ENCODE results near the gene PCBP3.

PCBP3 gene

DNA sequence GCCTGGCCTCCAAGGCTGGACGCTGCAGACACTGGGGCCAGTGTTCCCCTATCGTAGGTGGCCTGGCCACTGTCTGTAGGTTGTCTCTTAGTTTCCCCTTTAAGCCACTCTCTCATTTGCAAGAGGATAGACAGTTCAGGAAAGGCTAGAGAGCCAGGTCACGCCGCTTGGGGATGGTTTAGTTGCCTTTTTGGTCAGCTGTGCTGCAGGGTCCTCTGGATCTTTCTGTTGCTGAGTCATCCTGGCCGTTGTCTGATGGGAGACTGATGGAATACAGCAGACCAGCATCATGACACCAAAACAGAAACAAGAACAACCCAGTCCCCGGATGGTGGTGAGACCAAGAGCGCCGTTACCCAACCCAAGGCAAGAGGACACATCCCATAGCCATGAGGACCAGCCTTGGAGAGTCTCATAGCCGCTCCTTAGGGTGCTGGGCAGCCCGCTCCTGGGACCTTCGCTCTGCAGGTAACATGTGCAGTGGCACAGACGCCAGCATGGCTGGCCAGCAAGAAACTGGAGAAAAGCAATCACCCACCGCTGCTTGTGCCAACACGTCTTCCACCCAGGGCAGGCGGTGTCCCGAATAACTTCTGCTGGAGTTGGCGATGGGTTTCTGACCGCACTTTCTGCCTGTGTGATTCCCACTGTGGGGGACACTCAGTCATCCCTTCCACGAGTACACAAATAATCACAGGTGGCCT lies 258.9 kb downstream of the PCBP3 start:
- no peak for TF ChIP-seq ZFX (IDR thresholded peaks at IDR 0.05)
- TF ChIP-seq, protein P1, sequence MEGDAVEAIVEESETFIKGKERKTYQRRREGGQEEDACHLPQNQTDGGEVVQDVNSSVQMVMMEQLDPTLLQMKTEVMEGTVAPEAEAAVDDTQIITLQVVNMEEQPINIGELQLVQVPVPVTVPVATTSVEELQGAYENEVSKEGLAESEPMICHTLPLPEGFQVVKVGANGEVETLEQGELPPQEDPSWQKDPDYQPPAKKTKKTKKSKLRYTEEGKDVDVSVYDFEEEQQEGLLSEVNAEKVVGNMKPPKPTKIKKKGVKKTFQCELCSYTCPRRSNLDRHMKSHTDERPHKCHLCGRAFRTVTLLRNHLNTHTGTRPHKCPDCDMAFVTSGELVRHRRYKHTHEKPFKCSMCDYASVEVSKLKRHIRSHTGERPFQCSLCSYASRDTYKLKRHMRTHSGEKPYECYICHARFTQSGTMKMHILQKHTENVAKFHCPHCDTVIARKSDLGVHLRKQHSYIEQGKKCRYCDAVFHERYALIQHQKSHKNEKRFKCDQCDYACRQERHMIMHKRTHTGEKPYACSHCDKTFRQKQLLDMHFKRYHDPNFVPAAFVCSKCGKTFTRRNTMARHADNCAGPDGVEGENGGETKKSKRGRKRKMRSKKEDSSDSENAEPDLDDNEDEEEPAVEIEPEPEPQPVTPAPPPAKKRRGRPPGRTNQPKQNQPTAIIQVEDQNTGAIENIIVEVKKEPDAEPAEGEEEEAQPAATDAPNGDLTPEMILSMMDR (conservative IDR thresholded peaks at IDR 0.05): no peak
- H3K27ac ChIP-seq: no peak overlapping the region

DNA sequence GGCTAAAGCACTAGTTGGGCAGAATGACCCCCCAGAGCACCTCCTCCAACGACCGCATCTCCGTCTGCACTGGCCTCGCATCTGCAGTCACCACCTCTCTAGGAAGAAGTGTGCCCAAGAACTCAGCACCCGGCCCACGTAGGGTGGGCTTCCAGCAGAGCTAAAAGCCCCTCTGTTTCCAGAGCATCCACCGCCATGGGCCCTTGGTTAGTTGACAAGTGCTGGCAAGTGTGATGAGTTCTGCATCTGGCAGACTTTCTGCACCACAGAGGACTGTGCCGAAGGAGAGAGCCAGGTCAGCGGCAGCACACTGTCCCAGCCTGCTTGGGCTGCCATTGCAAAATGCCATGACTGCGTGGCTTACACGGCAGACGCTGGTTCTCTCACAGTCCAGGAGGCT lies 261.7 kb downstream of the PCBP3 start:
- H3K27ac ChIP-seq: no peak overlapping the region
- no peak for TF ChIP-seq ZFX (IDR thresholded peaks at IDR 0.05)
- TF ChIP-seq, protein P1 (conservative IDR thresholded peaks at IDR 0.05): no peak

DNA sequence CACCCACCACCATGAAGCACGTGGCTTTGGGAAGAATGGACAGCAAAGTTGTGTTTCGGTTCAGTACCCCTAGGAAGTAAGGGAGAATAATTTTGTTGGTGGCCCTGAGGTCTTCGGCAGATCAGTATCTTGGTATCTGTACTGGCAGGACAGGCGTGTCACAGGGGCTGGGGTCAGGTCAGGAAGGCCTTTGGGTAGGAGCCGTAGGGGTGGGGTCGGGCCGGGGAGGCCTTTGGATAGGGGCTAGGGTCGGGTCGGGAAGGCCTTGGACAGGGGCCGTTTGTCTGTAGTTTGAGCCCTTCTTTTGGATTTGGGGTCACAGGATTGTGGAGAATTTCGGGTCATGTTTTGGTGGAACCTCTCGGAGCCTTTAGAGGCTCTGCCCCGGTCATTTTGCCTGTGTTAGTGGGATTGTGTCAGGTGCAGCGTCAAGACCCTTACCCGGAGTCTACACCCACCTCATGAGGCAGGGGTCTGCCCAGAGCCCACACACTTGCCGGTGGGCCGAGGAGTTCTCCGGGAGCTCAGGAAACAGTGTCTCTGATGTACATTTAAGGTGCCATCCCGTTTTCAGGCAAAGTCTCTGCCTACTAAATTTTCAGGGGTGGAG lies 262.8 kb downstream of the PCBP3 start:
- H3K27ac ChIP-seq: no peak overlapping the region
- no peak for TF ChIP-seq ZFX (IDR thresholded peaks at IDR 0.05)
- TF ChIP-seq, protein P1 (conservative IDR thresholded peaks at IDR 0.05): no peak

DNA sequence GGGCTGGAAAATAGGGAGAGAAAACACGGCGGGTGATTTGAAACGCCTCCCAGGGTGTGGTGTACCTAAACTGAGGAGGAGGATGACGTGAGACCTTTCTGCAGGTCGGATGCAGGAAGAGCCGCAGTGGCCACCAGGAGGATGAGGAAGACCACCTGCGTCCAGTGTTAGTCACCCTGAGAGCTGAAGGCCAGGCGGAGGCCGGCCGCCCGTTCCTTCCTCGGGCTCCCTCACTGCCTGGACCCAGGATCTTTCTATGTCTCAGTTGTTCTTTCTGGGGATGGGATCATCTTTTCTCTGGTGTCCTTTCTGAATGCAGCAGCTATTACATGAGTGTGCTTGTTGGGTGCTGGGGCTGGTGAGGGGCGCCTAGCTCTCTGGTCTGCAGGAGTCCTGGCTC lies 263.3 kb downstream of the PCBP3 start:
- no peak overlapping the region for H3K27ac ChIP-seq
- TF ChIP-seq, protein P1 (conservative IDR thresholded peaks at IDR 0.05): no peak
- TF ChIP-seq ZFX (IDR thresholded peaks at IDR 0.05): no peak

DNA sequence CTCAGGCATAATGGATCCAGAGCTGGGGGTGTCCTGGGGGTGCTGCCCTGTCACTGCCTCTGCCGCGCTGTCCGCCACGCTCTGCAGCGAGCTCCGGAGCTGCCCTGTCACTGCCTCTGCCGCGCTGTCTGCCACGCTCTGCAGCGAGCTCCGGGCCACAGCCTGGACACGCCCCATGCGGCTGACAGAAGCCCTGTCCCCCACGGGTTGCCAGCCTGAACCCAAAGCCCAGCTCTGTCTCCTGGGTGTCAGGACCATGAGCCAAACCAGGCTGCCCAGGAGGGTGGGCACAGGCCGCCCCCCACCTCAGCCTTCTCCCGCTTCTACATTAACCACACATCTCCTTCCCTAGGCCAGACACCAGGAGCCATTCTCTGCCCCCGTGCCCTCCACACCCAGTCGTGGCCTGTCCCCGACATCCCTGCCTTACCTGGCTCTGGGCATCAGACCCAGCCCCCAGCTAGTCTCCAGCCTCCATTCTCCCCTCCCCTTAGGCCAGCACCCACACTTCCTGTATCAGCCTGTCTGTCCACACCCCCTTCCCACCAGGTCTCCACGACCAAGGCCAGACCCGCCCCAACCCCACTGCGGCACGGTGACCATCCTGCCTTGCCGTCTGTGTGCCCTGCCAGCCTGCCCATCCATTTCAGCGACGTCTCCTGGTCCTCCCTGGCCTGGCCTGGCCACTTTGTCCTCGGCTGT lies 265.2 kb downstream of the PCBP3 start:
- H3K27ac ChIP-seq: no peak overlapping the region
- TF ChIP-seq ZFX (IDR thresholded peaks at IDR 0.05): no peak
- TF ChIP-seq, protein P1 (conservative IDR thresholded peaks at IDR 0.05): no peak

DNA sequence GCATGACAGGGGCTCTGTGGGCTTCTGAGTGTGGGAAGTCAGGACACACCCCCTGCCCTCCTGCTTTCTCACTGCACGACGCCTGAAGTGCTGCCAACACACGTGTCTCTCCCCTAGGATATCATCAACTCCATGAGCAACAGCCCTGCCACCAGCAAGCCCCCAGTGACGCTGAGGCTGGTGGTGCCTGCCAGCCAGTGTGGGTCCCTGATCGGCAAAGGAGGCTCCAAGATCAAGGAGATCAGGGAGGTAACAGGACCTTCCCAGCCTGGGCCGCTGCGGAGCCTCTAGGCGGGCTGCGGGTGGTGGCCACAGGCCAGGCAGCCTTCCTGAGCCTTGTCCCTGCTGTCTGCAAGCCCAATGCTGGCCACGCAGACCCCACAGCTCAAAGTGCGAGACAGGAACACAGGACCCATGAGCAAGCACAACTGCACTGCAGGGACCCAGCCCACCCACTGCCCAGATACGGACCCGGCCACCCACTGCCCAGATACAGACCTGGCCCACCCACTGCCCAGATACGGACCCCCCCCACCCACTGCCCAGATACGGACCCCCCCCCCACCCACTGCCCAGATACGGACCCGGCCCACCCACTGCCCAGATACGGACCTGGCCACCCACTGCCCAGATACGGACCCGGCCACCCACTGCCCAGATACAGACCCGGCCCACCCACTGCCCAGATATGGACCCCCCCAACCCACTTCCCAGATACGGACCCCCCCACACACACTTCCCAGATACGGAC lies 265.9 kb downstream of the PCBP3 start:
- H3K27ac ChIP-seq: no peak overlapping the region
- TF ChIP-seq, protein P1 (conservative IDR thresholded peaks at IDR 0.05): no peak
- TF ChIP-seq ZFX (IDR thresholded peaks at IDR 0.05): no peak

Measured in C4-2B (cell line).